Measurements from ENCODE around the gene NT5M.
A peak's percentile ranks its signal among the peaks of the same experiment; 100 is the strongest.
"Not testable (repeated sequence)": the region's sequence is repeated elsewhere in the genome, so short reads cannot be mapped to it uniquely, and the experiment has no call there.

Gene NT5M

DNA sequence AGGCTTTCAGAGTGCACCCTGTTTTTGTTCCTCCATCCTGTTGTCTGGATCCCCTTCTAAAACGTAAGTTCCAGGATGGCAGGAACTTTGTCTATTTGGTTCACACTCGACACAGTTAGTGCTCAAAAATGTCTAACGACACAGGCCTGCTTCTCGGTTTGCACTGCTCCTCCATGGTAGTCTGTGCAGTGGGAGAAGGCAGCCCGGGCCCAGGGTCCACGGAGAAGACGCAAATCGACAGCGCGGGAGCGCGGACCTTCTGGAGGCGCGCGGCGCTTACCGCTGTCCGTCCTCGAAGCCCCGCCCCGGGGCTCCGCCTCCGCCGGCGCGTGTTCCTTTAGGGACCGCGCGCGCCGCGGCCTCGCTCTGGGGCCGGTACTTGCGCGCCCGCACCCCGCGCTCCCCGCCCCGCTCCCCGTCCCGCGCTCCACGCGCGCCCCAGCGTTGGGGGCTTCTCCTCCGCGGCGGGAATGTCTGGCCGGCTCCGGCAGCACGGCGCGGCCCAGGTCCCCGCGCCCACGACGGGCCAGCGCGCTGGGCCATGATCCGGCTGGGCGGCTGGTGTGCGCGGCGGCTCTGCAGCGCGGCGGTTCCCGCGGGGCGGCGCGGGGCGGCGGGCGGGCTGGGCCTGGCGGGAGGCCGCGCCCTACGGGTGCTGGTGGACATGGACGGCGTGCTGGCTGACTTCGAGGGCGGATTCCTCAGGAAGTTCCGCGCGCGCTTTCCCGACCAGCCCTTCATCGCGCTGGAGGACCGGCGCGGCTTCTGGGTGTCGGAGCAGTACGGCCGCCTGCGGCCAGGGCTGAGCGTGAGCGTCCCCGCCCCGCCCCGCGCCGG is at the start of gene NT5M:
TSS of gene NT5M (plus strand) at position 364 of the 837 bp plus-strand sequence. CDS start at position 542, 178 bp downstream.
- TF ChIP-seq, protein P1, sequence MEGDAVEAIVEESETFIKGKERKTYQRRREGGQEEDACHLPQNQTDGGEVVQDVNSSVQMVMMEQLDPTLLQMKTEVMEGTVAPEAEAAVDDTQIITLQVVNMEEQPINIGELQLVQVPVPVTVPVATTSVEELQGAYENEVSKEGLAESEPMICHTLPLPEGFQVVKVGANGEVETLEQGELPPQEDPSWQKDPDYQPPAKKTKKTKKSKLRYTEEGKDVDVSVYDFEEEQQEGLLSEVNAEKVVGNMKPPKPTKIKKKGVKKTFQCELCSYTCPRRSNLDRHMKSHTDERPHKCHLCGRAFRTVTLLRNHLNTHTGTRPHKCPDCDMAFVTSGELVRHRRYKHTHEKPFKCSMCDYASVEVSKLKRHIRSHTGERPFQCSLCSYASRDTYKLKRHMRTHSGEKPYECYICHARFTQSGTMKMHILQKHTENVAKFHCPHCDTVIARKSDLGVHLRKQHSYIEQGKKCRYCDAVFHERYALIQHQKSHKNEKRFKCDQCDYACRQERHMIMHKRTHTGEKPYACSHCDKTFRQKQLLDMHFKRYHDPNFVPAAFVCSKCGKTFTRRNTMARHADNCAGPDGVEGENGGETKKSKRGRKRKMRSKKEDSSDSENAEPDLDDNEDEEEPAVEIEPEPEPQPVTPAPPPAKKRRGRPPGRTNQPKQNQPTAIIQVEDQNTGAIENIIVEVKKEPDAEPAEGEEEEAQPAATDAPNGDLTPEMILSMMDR (IDR thresholded peaks at IDR 0.05; ENCODE audit: extremely low read depth, missing control alignments): no peak
- DNase-seq (ENCODE audit: low spot score): peak; percentile 93

DNA sequence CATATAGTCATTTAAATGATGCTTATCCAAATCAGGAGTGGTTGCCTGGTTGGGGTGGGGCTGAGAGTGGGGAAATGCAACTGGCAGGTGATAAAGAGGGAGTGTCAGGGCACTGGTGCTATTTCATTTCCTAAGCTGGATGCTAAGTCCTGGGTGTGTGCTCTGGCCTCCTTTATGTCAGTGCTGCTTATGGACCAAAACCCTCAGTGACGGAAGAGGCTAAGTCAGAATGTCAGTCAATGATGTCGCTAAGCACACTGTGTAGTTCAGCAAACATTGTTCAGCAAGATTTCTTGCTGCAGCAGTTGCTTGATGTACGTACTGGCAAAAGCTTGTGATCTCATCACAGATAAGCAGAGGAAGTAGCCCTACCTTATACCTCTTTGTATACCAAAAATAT is 49.8 kb upstream of the NT5M start:
- DNase-seq (ENCODE audit: low spot score): no peak
- TF ChIP-seq, protein P1 (IDR thresholded peaks at IDR 0.05; ENCODE audit: extremely low read depth, missing control alignments): no peak

DNA sequence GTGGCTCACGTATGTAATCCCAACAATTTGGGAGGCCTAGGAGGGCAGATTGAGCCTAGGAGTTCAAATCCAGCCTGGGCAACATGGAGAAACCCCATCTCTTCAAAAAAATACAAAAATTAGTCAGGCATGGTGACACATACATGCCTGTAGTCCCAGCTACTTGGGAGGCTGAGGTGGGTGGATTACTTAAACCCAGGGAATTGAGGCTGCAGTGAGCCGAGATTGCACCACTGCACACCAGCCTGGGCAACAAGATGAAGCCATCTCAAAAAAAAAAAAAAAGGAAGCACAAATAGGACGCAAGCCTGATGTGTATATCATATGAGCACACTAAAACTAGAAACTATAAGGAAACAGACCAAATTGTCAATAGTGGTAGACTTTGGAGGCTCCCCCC is 49.1 kb upstream of the NT5M start:
- DNase-seq (ENCODE audit: low spot score): no peak
- TF ChIP-seq, protein P1 (IDR thresholded peaks at IDR 0.05; ENCODE audit: extremely low read depth, missing control alignments): no peak

DNA sequence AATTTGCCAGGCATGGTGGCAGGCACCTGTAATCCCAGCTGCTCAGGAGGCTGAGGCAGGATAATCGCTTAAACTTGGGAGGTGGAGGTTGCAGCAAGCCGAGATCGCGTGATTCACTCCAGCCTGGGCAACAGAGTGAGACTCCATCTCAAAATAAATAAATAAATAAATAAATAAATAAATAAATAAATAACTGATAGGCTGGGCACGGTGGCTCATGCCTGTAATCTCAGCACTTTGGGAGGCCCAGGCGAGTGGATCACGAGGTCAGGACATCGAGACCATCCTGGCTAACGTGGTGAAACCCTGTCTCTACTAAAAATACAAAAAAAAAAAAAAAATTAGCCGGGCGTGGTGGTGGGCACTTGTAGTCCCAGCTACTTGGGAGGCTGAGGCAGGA is 47.5 kb upstream of the NT5M start:
- not testable (repeated sequence) for DNase-seq (ENCODE audit: low spot score)

DNA sequence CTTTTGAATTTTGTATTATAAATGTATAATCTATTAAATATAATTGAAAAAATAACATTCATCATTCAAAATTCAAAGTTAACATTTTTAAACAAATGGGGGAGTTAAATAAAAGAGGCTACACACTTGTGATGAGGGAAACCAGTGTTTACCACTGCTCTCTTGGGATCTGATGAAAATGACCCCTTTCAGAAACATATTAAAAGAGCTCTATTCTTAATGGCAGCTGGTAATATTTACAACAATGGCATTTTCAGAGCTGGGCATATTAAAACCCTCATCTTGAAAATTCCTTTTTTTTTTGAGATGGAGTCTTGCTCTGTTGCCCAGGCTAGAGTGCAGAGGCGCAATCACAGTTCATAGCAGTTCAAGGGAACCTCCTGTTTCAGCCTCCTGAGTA is 46.9 kb upstream of the NT5M start:
- no peak for DNase-seq (ENCODE audit: low spot score)
- TF ChIP-seq, protein P1 (IDR thresholded peaks at IDR 0.05; ENCODE audit: extremely low read depth, missing control alignments): no peak

DNA sequence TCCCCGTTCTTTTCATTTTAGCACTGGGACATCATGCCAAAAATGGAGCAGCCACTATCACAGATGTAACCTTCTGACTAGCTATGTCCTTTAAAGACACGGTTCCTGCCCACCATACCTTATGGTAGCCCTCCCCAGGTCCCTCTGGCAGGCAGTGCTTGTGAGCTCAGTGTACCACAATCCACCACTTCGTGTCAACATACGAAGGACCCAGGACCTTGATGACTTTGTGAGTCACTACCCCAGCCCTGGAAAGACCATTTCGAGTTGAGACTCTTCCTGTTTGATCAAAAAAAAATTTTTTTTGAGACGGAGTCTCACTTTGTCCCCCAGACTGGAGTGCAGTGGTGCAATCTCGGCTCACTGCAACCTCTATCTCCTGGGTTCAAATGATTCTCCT is 45.2 kb upstream of the NT5M start:
- DNase-seq (ENCODE audit: low spot score): no peak
- TF ChIP-seq, protein P1 (IDR thresholded peaks at IDR 0.05; ENCODE audit: extremely low read depth, missing control alignments): no peak

DNA sequence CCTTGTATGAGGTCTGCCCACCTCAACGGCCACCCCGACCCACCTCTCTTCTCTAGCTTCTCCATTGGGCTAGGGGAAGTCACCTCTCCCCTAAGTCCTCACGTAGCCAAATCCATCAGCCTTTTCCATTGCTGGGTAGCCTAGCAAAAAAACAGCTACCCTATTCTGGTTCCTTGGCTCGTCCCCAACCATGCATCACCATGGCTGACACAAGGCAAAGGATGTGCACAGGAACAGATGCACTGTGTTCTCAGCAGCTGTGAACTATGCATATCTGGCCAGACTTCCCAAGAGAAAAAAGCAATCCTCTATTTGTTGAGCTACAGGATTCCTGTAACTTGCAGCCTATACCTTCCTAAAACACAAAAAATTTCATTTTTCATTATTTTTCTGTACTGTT is 44.2 kb upstream of the NT5M start:
- TF ChIP-seq, protein P1 (IDR thresholded peaks at IDR 0.05; ENCODE audit: extremely low read depth, missing control alignments): no peak
- DNase-seq (ENCODE audit: low spot score): no peak

DNA sequence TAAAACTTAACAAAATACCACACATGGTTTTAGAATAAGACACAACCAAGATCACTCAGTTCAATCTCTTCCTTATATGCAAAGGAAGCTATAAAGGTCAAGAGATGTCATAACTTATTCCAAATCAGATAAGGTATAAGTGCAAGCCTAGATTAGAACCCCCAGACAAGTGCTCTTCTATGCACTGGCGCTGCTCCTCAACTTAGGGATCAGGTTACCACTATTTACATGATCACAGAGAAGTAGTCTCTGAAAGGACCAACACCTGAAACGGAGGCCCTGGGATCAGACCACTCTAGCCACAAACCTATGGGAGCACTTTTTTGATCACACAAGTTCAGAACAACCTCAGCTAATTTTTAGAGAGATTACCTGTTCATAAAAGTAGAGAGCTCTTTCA is 38.7 kb upstream of the NT5M start:
- TF ChIP-seq, protein P1 (IDR thresholded peaks at IDR 0.05; ENCODE audit: extremely low read depth, missing control alignments): no peak
- no peak for DNase-seq (ENCODE audit: low spot score)
